ENCODE data around the gene MKX. TPM values are rescaled to one million over a fixed set of nuclear protein-coding genes. Genes with fewer than 3 reads are reported as not detected.

MKX gene
- total RNA-seq, 1 donor = 6.5 TPM

DNA sequence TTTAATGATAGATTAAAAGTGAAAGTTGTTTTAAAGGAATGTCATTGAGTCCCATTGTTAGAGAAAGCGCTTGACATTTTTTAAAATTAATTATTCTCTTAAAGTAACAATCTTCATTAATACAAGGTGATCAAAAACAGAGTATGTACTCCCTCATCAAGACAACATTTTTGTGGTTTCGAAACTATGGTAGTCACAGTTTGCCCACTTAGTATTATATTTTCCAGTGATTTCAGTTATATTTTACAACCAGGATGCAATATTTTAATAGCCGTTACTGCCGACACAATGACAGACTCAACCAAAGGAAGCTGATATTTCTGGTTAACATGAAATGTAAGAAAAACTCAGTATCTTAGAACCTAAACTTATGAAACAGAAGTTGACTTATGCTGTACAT is 31.3 kb downstream of the MKX start:
- peak overlapping the region; percentile 80 for H3K27ac ChIP-seq (ENCODE audit: low read depth, low read length)
- H3K4me3 ChIP-seq (ENCODE audit: insufficient read depth, low read length) = peak overlapping the region; percentile 65
- H2AFZ ChIP-seq (ENCODE audit: low read length) = peak overlapping the region; percentile 90
- no peaks in the 10 kb centered on the region for H3K36me3 ChIP-seq (ENCODE audit: insufficient read depth, low read length)
- H3K27me3 ChIP-seq (ENCODE audit: insufficient read depth, low read length) = no peaks in the 10 kb centered on the region
- H3K79me2 ChIP-seq (ENCODE audit: insufficient read depth, low read length) = no peaks in the 10 kb centered on the region
- no peaks in the 10 kb centered on the region for H4K20me1 ChIP-seq (ENCODE audit: insufficient read depth, low read length)
- H3K4me2 ChIP-seq (ENCODE audit: insufficient read depth, low read length) = peak overlapping the region; percentile 85
- TF ChIP-seq, protein P1, sequence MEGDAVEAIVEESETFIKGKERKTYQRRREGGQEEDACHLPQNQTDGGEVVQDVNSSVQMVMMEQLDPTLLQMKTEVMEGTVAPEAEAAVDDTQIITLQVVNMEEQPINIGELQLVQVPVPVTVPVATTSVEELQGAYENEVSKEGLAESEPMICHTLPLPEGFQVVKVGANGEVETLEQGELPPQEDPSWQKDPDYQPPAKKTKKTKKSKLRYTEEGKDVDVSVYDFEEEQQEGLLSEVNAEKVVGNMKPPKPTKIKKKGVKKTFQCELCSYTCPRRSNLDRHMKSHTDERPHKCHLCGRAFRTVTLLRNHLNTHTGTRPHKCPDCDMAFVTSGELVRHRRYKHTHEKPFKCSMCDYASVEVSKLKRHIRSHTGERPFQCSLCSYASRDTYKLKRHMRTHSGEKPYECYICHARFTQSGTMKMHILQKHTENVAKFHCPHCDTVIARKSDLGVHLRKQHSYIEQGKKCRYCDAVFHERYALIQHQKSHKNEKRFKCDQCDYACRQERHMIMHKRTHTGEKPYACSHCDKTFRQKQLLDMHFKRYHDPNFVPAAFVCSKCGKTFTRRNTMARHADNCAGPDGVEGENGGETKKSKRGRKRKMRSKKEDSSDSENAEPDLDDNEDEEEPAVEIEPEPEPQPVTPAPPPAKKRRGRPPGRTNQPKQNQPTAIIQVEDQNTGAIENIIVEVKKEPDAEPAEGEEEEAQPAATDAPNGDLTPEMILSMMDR (IDR thresholded peaks at IDR 0.05; ENCODE audit: extremely low read depth, low read depth, low read length) = no peak
- no peak for DNase-seq (ENCODE audit: insufficient read length, low spot score, missing footprints)
- H3K9me3 ChIP-seq (ENCODE audit: low read depth, low read length) = no peaks in the 10 kb centered on the region
- peaks cover 29% of the 10 kb centered on the region for H3K4me1 ChIP-seq (ENCODE audit: insufficient read depth, low read length)

DNA sequence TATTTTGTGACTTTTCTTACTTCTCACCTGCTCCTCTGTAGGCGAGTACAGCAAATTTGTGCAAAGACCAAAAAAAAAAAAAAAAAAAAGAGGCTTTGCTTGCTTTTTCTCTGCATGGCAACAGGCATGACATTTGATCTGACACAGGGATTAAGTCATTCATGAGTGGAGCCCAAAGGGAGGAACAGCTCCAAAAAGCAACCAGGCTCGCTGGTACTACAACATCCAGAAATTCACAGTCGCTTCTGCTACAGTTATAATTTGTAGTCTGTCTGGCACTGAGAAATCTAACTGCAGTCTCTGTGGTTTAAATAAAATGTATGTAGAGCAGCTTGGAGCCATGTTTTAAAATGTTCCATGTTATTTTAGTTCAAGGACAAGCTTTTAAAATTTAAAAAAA is 31.7 kb downstream of the MKX start:
- no peaks in the 10 kb centered on the region for H3K79me2 ChIP-seq (ENCODE audit: insufficient read depth, low read length)
- no peaks in the 10 kb centered on the region for H3K27me3 ChIP-seq (ENCODE audit: insufficient read depth, low read length)
- peak overlapping the region; percentile 65 for H3K4me3 ChIP-seq (ENCODE audit: insufficient read depth, low read length)
- peak overlapping the region; percentile 80 for H3K27ac ChIP-seq (ENCODE audit: low read depth, low read length)
- H2AFZ ChIP-seq (ENCODE audit: low read length) = peak overlapping the region; percentile 90
- TF ChIP-seq, protein P1 (IDR thresholded peaks at IDR 0.05; ENCODE audit: extremely low read depth, low read depth, low read length) = no peak
- H3K9me3 ChIP-seq (ENCODE audit: low read depth, low read length) = no peaks in the 10 kb centered on the region
- H3K4me1 ChIP-seq (ENCODE audit: insufficient read depth, low read length) = peaks cover 29% of the 10 kb centered on the region
- H3K36me3 ChIP-seq (ENCODE audit: insufficient read depth, low read length) = no peaks in the 10 kb centered on the region
- peak overlapping the region; percentile 85 for H3K4me2 ChIP-seq (ENCODE audit: insufficient read depth, low read length)
- no peaks in the 10 kb centered on the region for H4K20me1 ChIP-seq (ENCODE audit: insufficient read depth, low read length)
- DNase-seq (ENCODE audit: insufficient read length, low spot score, missing footprints) = no peak

DNA sequence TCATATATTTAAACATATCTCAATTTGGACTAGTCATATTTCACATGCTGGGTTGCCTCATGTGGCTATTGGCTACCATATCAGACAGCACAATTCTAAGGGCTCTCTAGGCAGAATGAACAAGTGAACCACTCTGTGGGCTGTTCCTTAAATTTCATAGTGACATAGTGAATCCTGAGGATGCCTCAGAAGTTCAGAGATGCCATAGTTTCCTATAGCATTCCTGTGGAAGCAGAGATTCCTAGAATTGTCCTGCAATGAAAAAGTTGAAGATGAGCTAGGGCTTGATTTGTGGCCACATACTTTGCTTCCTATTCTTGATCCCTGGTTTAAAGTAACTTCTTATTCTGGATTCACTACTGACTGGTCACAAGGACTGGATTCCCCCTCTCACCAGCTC is 35.6 kb downstream of the MKX start:
- Histone ChIP-seq H3K27ac (ENCODE audit: low read depth, low read length) (no peak overlapping the region), H3K36me3 (ENCODE audit: insufficient read depth, low read length) (no peaks in the 10 kb centered on the region)
- DNase-seq (ENCODE audit: insufficient read length, low spot score, missing footprints) = no peak

DNA sequence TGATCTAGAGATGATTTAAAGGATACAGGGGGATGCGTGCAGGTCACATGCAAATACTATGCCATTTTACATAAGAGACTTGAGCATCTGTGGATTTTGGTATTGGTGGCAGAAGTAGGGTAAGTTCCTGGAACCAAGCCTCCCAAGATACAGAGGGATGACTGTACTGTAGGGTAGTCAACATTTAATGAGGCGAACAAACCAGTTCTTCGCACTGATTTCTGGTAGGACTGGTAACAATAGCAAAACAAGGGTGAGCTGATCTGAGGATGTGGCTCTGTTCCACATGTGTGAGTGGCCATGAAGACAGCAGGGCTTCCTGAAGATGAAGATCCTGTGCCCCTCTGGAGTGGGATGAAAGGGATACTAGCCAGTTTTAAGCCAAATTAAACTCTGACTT is 36.3 kb downstream of the MKX start:
- H3K79me2 ChIP-seq (ENCODE audit: insufficient read depth, low read length) = no peaks in the 10 kb centered on the region

More for the DNA sequence above, 35.6 kb downstream of the MKX start:
- H4K20me1 ChIP-seq (ENCODE audit: insufficient read depth, low read length) = no peaks in the 10 kb centered on the region
- H3K27me3 ChIP-seq (ENCODE audit: insufficient read depth, low read length) = no peaks in the 10 kb centered on the region
- no peak overlapping the region for H3K4me3 ChIP-seq (ENCODE audit: insufficient read depth, low read length)
- no peaks in the 10 kb centered on the region for H3K9me3 ChIP-seq (ENCODE audit: low read depth, low read length)
- H2AFZ ChIP-seq (ENCODE audit: low read length) = no peak overlapping the region
- peaks cover 12% of the 10 kb centered on the region for H3K4me1 ChIP-seq (ENCODE audit: insufficient read depth, low read length)
- H3K79me2 ChIP-seq (ENCODE audit: insufficient read depth, low read length) = no peaks in the 10 kb centered on the region
- no peak overlapping the region for H3K4me2 ChIP-seq (ENCODE audit: insufficient read depth, low read length)
- TF ChIP-seq, protein P1 (IDR thresholded peaks at IDR 0.05; ENCODE audit: extremely low read depth, low read depth, low read length) = no peak

More for the DNA sequence above, 36.3 kb downstream of the MKX start:
- H3K4me2 ChIP-seq (ENCODE audit: insufficient read depth, low read length) = no peak overlapping the region
- H3K27ac ChIP-seq (ENCODE audit: low read depth, low read length) = no peak overlapping the region
- DNase-seq (ENCODE audit: insufficient read length, low spot score, missing footprints) = no peak
- H3K4me3 ChIP-seq (ENCODE audit: insufficient read depth, low read length) = no peak overlapping the region
- H3K9me3 ChIP-seq (ENCODE audit: low read depth, low read length) = no peaks in the 10 kb centered on the region
- H2AFZ ChIP-seq (ENCODE audit: low read length) = peak overlapping the region; percentile 20
- H3K27me3 ChIP-seq (ENCODE audit: insufficient read depth, low read length) = no peaks in the 10 kb centered on the region
- H4K20me1 ChIP-seq (ENCODE audit: insufficient read depth, low read length) = no peaks in the 10 kb centered on the region
- TF ChIP-seq, protein P1 (IDR thresholded peaks at IDR 0.05; ENCODE audit: extremely low read depth, low read depth, low read length) = no peak
- H3K4me1 ChIP-seq (ENCODE audit: insufficient read depth, low read length) = peaks cover 5% of the 10 kb centered on the region
- H3K36me3 ChIP-seq (ENCODE audit: insufficient read depth, low read length) = no peaks in the 10 kb centered on the region
